Mammary epithelial cell (primary cell): ENCODE measurements around the gene YAE1.

Experiments used
- CTCF ChIP-seq, 2 donors: IDR thresholded peaks in 1 of 2; conservative IDR thresholded peaks in 1 of 2; 2 replicates each; pipeline ENCODE4 v1.5.1; 2011 to 2012; ENCODE audit warnings: inconsistent platforms in 2 of 2, low read length in 2 of 2, mild to moderate bottlenecking in 2 of 2, control low read depth in 1 of 2, low read depth in 1 of 2; ENCODE audit not compliant: insufficient read depth in 1 of 2; ENCODE audit errors: extremely low read depth in 1 of 2
- EZH2 ChIP-seq: IDR thresholded peaks from 2 replicates; pipeline ENCODE4 v1.6.1; 2012; ENCODE audit warnings: low read length, inconsistent platforms, borderline replicate concordance

- no peak for TF ChIP-seq CTCF (conservative IDR thresholded peaks at IDR 0.05 in 1 of 2, IDR thresholded peaks at IDR 0.05 in 1 of 2; ENCODE audit: extremely low read depth in 1 of 2, insufficient read depth in 1 of 2, low read depth in 1 of 2, low read length in 2 of 2)
- no peak for TF ChIP-seq EZH2
Observed at GRCh38 chr7:39534599-39534998, 31.6 kb upstream of the YAE1 start.
